IMR-90 (cell line): ENCODE measurements around the gene ZNF532. TPM values are rescaled to one million over a fixed set of nuclear protein-coding genes. Genes with fewer than 3 reads are reported as not detected.

ENCODE experiments used
- ATAC-seq: fragments of 200-7000 bp; cut with Tn5 transposase; 2 replicates; pipeline ENCODE4 v1.9.1; 2020; ENCODE audit warnings: low read depth, mild to moderate bottlenecking, moderate library complexity
- BruUV-seq: library from RNA; stranded (reverse); fragments of 400-500 nt; replicated peaks from 2 replicates; lab custom pipeline; 2021; lab: Mats Ljungman, UMichigan
- CTCF ChIA-PET: fragments of 300-600 bp; formaldehyde crosslinking; extraction: SDS; loops from one replicate; lab custom pipeline; 2021; ENCODE audit warnings: antibody characterized with exemption; lab: Yijun Ruan, JAX
- POLR2A ChIA-PET: fragments of 300-600 bp; sonication (Branson Sonifier 250); formaldehyde crosslinking; loops from one replicate; lab custom pipeline; 2022; ENCODE audit warnings: antibody characterized with exemption; ENCODE audit not compliant: unreplicated experiment; lab: Charles Lee
- DNase-seq: peaks from one replicate; pipeline ENCODE4 v3.0.0; 2013
- H2AFZ ChIP-seq: replicated peaks from 2 replicates; pipeline ENCODE3; 2013; ENCODE audit warnings: low read length, mild to moderate bottlenecking; ENCODE audit not compliant: poor library complexity
- H2AK5ac ChIP-seq: 2 replicates; pipeline ENCODE4 v1.6.1; 2013; ENCODE audit warnings: low read depth, low read length, inconsistent platforms
- H2AK9ac ChIP-seq: replicated peaks from 2 replicates; pipeline ENCODE3; 2013; ENCODE audit warnings: mild to moderate bottlenecking, low read depth, low read length, moderate library complexity; ENCODE audit not compliant: poor library complexity
- H2BK120ac ChIP-seq: 2 replicates; pipeline ENCODE4 v1.6.1; 2013; ENCODE audit warnings: low read depth, low read length, inconsistent platforms
- H2BK15ac ChIP-seq: 3 replicates; pipeline ENCODE4 v1.6.1; 2013; ENCODE audit warnings: low read depth, low read length, inconsistent platforms
- H2BK20ac ChIP-seq: 2 replicates; pipeline ENCODE4 v1.6.1; 2013; ENCODE audit warnings: low read depth, mild to moderate bottlenecking, inconsistent platforms, low read length, moderate library complexity
- H2BK5ac ChIP-seq: 2 replicates; pipeline ENCODE4 v1.6.1; 2013; ENCODE audit warnings: mild to moderate bottlenecking, low read depth, low read length, inconsistent platforms; ENCODE audit not compliant: poor library complexity, severe bottlenecking
- H3K14ac ChIP-seq: replicated peaks from 2 replicates; pipeline ENCODE4 v1.6.1; 2013; ENCODE audit warnings: low read depth, low read length, inconsistent platforms
- H3K18ac ChIP-seq: 2 replicates; pipeline ENCODE4 v1.6.1; 2013; ENCODE audit warnings: low read depth, low read length, control low read depth
- H3K23ac ChIP-seq: 2 replicates; pipeline ENCODE4 v1.6.1; 2013; ENCODE audit warnings: low read depth, low read length, inconsistent platforms
- H3K27ac ChIP-seq: 2 replicates; pipeline ENCODE4 v1.5.1; 2013; ENCODE audit warnings: mild to moderate bottlenecking, control low read depth, low read length; ENCODE audit not compliant: insufficient read depth
- H3K27me3 ChIP-seq: 2 replicates; pipeline ENCODE4 v1.6.1; 2013; ENCODE audit warnings: low read length; ENCODE audit not compliant: control insufficient read depth, insufficient read depth
- H3K36me3 ChIP-seq: 2 replicates; pipeline ENCODE4 v1.6.1; 2013; ENCODE audit warnings: low read length, mixed read lengths; ENCODE audit not compliant: control insufficient read depth, insufficient read depth
- H3K4ac ChIP-seq: 2 replicates; pipeline ENCODE4 v1.6.1; 2013; ENCODE audit warnings: low read depth, low read length, inconsistent platforms
- H3K4me1 ChIP-seq: 2 replicates; pipeline ENCODE4 v1.6.1; 2013; ENCODE audit warnings: low read length, mixed read lengths; ENCODE audit not compliant: control insufficient read depth, insufficient read depth
- H3K4me2 ChIP-seq: 2 replicates; pipeline ENCODE4 v1.6.1; 2013; ENCODE audit warnings: low read depth, mild to moderate bottlenecking, control low read depth, low read length, moderate library complexity
- H3K4me3 ChIP-seq: 2 replicates; pipeline ENCODE4 v1.5.1; 2013; ENCODE audit warnings: low read depth, mild to moderate bottlenecking, control low read depth, low read length, moderate library complexity; ENCODE audit not compliant: insufficient read depth
- H3K56ac ChIP-seq: 2 replicates; pipeline ENCODE4 v1.6.1; 2013; ENCODE audit warnings: low read length, inconsistent platforms; ENCODE audit not compliant: insufficient read depth; ENCODE audit errors: extremely low read depth
- H3K79me1 ChIP-seq, 2 experiments: 2 replicates each; pipeline ENCODE4 v1.6.1; 2013; ENCODE audit warnings: low read length in 2 of 2, inconsistent platforms in 1 of 2, low read depth in 1 of 2
- H3K9ac ChIP-seq: 2 replicates; pipeline ENCODE4 v1.6.1; 2013; ENCODE audit warnings: low read depth, low read length, control low read depth
- H3K9me1 ChIP-seq: 2 replicates; pipeline ENCODE4 v1.6.1; 2013; ENCODE audit warnings: low read length, inconsistent platforms; ENCODE audit not compliant: insufficient read depth
- H3K9me3 ChIP-seq: 2 replicates; pipeline ENCODE4 v1.6.1; 2013; ENCODE audit warnings: low read length; ENCODE audit not compliant: control insufficient read depth, insufficient read depth
- H4K20me1 ChIP-seq: 2 replicates; pipeline ENCODE4 v1.6.1; 2013; ENCODE audit warnings: low read length, inconsistent platforms; ENCODE audit not compliant: insufficient read depth
- H4K5ac ChIP-seq: 2 replicates; pipeline ENCODE4 v1.6.1; 2013; ENCODE audit warnings: mild to moderate bottlenecking, low read depth, low read length, control low read depth
- H4K8ac ChIP-seq, 2 experiments: 2 replicates each; pipeline ENCODE4 v1.6.1; 2013; ENCODE audit warnings: low read depth in 2 of 2, low read length in 2 of 2, control low read depth in 1 of 2, inconsistent platforms in 1 of 2
- H4K91ac ChIP-seq: 2 replicates; pipeline ENCODE4 v1.6.1; 2013; ENCODE audit warnings: low read depth, low read length, inconsistent platforms; ENCODE audit not compliant: insufficient read depth
- BHLHE40 ChIP-seq: fragments of 150-350 bp; IDR thresholded peaks from 2 replicates; pipeline ENCODE4 v1.6.1; 2016; ENCODE audit warnings: mild to moderate bottlenecking, low read depth, low read length
- CEBPB ChIP-seq: IDR thresholded peaks from 2 replicates; pipeline ENCODE4 v1.6.1; 2012; ENCODE audit warnings: low read depth, low read length, improper control_type of control experiment
- CHD1 ChIP-seq: IDR thresholded peaks from 2 replicates; pipeline ENCODE4 v1.6.1; 2012; ENCODE audit warnings: low read depth, low read length, improper control_type of control experiment
- FOS ChIP-seq: fragments of 150-350 bp; IDR thresholded peaks from 2 replicates; pipeline ENCODE4 v1.6.1; 2016; ENCODE audit warnings: low read depth, low read length
- MAFK ChIP-seq: IDR thresholded peaks from 2 replicates; pipeline ENCODE4 v1.6.1; 2012; ENCODE audit warnings: low read depth, low read length, improper control_type of control experiment
- MAZ ChIP-seq: IDR thresholded peaks from 2 replicates; pipeline ENCODE4 v1.6.1; 2012; ENCODE audit warnings: low read depth, mild to moderate bottlenecking, low read length, improper control_type of control experiment, moderate library complexity, borderline replicate concordance
- MXI1 ChIP-seq: IDR thresholded peaks from 2 replicates; pipeline ENCODE4 v1.6.1; 2012; ENCODE audit warnings: low read depth, mild to moderate bottlenecking, low read length, moderate library complexity, borderline replicate concordance
- NFE2L2 ChIP-seq: fragments of 150-350 bp; IDR thresholded peaks from 2 replicates; pipeline ENCODE4 v1.6.1; 2016; ENCODE audit warnings: low read depth, mild to moderate bottlenecking, low read length
- POLR2A ChIP-seq: IDR thresholded peaks from 2 replicates; pipeline ENCODE4 v1.6.1; 2012; ENCODE audit warnings: mild to moderate bottlenecking, low read depth, low read length
- RAD21 ChIP-seq: IDR thresholded peaks from 2 replicates; pipeline ENCODE4 v1.6.1; 2012; ENCODE audit warnings: low read length, improper control_type of control experiment
- RCOR1 ChIP-seq: IDR thresholded peaks from 2 replicates; pipeline ENCODE4 v1.6.1; 2012; ENCODE audit warnings: mild to moderate bottlenecking, low read length, improper control_type of control experiment; ENCODE audit not compliant: insufficient replicate concordance
- RFX5 ChIP-seq: IDR thresholded peaks from 2 replicates; pipeline ENCODE4 v1.8.0; 2012; ENCODE audit warnings: low read depth, mild to moderate bottlenecking, low read length, moderate library complexity
- SMC3 ChIP-seq: fragments of 150-350 bp; IDR thresholded peaks from 2 replicates; pipeline ENCODE4 v1.6.1; 2016; ENCODE audit warnings: low read depth, mild to moderate bottlenecking, antibody characterized with exemption, low read length, moderate library complexity
- USF2 ChIP-seq: fragments of 150-350 bp; IDR thresholded peaks from 2 replicates; pipeline ENCODE4 v1.6.1; 2017; ENCODE audit warnings: mild to moderate bottlenecking, antibody characterized with exemption, low read length, low read depth
- WGBS, 2 experiments: methylation state at CpG; one replicate each; pipeline versions ENCODE4 v1.1.5 to v1.1.7; 2013; ENCODE audit warnings: missing lambda C conversion rate in 2 of 2; ENCODE audit not compliant: insufficient read length in 1 of 2; ENCODE audit errors: extremely low coverage in 2 of 2; 5-methylcytosine and 5-hydroxymethylcytosine counted together
- dilution Hi-C: fragments of 300-500 bp; cut with HindIII; formaldehyde crosslinking; loops from one replicate; pipeline ENCODE4 v1.14.3; 2018; ENCODE audit warnings: low sequenced_read_pairs; ENCODE audit not compliant: unreplicated experiment
- in situ Hi-C: fragments of 300-500 bp; cut with MboI; formaldehyde crosslinking; loops from 3 replicates; pipeline ENCODE4 v1.14.3; 2019; ENCODE audit warnings: low sequenced_read_pairs, inconsistent platforms, mixed read lengths
- intact Hi-C: fragments of 100-400 bp; cut with micrococcal nuclease; formaldehyde crosslinking; loops from 2 replicates; pipeline ENCODE4 v1.10.0; 2022
- polyA plus RNA-seq, 3 experiments: library from polyadenylated mRNA; depleted of rRNA; stranded (reverse); fragments of >200 nt; gene quantifications; 2 replicates each; pipeline ENCODE4 v1.2.3, GENCODE V29; 2012; ENCODE audit warnings: low replicate concordance in 1 of 3
- total RNA-seq: library from RNA; depleted of rRNA; stranded (reverse); fragments of >200 nt; gene quantifications from 2 replicates; pipeline ENCODE4 v1.2.3, GENCODE V29; 2012
- TF ChIP-seq, protein P1 (sequence below): conservative IDR thresholded peaks from 2 replicates; pipeline ENCODE4 v1.5.1; 2012; ENCODE audit warnings: mild to moderate bottlenecking, low read depth, low read length, improper control_type of control experiment
- TF ChIP-seq, protein P2 (sequence below): fragments of 150-350 bp; IDR thresholded peaks from 2 replicates; pipeline ENCODE4 v1.6.1; 2016; ENCODE audit warnings: low read depth, mild to moderate bottlenecking, low read length, moderate library complexity, borderline replicate concordance

Gene ZNF532
- total and polyA plus RNA-seq, 2 of the 4 experiments (the other 2 are of a cell fraction): 29.9 to 45.8 TPM

DNA sequence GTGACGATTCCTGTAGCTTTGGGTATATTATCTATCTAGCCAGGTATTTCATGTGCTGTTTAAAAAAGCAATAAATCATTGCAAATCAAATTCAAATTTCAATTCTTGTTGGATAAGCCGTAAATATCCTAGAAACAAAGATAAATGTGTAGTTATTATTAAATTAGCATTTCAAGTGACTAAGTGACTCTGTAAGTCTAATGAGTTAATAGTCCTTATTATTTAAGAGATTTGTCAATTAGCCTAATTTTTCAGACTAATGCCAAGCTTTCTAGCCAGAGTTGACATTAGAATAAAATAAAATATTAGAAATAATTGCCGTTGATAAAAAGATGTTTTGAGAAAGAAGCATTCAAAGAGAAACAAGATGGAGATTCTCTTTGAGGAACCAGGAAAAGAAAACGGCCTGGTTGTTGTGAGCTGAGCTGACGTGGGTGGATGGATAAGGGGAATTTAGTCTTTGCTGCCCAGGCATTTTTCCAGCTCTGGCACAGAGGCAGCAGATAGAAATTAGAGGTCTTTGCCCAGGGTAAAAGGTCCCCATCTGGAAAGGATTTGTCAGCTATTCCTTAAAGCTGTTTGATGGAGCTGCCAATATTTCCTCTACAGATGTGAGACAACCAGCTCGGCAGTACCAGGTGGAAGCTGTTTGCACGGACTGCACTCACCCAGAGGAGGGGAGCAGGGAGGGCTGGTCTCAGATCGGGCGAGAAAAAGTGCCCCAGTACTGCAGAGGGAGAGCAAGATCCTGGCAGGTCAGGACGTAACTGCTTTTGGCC, 157.7 kb downstream of the ZNF532 start:
- H3K9ac ChIP-seq: no peak overlapping the region
- no peaks in the 10 kb centered on the region for H3K79me1 ChIP-seq
- H2AK5ac ChIP-seq: no peak overlapping the region
- H4K8ac ChIP-seq: no peak overlapping the region
- ChIA-PET CTCF (no interaction called here), POLR2A (no interaction called here)
- TF ChIP-seq RAD21 (no peak), RFX5 (no peak), USF2 (no peak), NFE2L2 (no peak), FOS (no peak), CEBPB (no peak), CHD1 (no peak), MXI1 (no peak), SMC3 (no peak), MAZ (no peak), POLR2A (no peak), RCOR1 (no peak), BHLHE40 (no peak), MAFK (no peak)
- TF ChIP-seq, protein P1, sequence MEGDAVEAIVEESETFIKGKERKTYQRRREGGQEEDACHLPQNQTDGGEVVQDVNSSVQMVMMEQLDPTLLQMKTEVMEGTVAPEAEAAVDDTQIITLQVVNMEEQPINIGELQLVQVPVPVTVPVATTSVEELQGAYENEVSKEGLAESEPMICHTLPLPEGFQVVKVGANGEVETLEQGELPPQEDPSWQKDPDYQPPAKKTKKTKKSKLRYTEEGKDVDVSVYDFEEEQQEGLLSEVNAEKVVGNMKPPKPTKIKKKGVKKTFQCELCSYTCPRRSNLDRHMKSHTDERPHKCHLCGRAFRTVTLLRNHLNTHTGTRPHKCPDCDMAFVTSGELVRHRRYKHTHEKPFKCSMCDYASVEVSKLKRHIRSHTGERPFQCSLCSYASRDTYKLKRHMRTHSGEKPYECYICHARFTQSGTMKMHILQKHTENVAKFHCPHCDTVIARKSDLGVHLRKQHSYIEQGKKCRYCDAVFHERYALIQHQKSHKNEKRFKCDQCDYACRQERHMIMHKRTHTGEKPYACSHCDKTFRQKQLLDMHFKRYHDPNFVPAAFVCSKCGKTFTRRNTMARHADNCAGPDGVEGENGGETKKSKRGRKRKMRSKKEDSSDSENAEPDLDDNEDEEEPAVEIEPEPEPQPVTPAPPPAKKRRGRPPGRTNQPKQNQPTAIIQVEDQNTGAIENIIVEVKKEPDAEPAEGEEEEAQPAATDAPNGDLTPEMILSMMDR: no peak
- TF ChIP-seq, protein P2, sequence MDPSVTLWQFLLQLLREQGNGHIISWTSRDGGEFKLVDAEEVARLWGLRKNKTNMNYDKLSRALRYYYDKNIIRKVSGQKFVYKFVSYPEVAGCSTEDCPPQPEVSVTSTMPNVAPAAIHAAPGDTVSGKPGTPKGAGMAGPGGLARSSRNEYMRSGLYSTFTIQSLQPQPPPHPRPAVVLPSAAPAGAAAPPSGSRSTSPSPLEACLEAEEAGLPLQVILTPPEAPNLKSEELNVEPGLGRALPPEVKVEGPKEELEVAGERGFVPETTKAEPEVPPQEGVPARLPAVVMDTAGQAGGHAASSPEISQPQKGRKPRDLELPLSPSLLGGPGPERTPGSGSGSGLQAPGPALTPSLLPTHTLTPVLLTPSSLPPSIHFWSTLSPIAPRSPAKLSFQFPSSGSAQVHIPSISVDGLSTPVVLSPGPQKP: no peak
- H4K91ac ChIP-seq: no peak overlapping the region
- ATAC-seq (no peak), DNase-seq (no peak)
- no peak overlapping the region for H2BK15ac ChIP-seq
- H2BK5ac ChIP-seq: no peak overlapping the region
- no peaks in the 10 kb centered on the region for H3K27me3 ChIP-seq
- H3K4me1 ChIP-seq: peaks cover 4% of the 10 kb centered on the region; the same call in 1 of the 2 replicates
- no peak overlapping the region for H3K18ac ChIP-seq
- 10% methylated on average over 4 of the region's 10 CpGs; no CpG with 5 or more reads in 1 of the 2 experiments for WGBS, 2 experiments
- H3K56ac ChIP-seq: no peak overlapping the region
- no peak overlapping the region for H3K4me2 ChIP-seq
- BruUV-seq: no TSS peak
- H2AK9ac ChIP-seq: no peak overlapping the region
- no peak overlapping the region for H3K27ac ChIP-seq
- H4K20me1 ChIP-seq: no peaks in the 10 kb centered on the region
- H3K9me1 ChIP-seq: no peaks in the 10 kb centered on the region
- H3K9me3 ChIP-seq: peaks cover 2% of the 10 kb centered on the region
- H2AFZ ChIP-seq: peak overlapping the region; percentile 81
- H3K4ac ChIP-seq: no peak overlapping the region
- intact Hi-C loops: no loop called here
- in situ Hi-C loops: no loop called here
- no peak overlapping the region for H2BK120ac ChIP-seq
- dilution Hi-C loops: no loop called here
- H3K23ac ChIP-seq: no peak overlapping the region
- no peak overlapping the region for H3K4me3 ChIP-seq
- H3K36me3 ChIP-seq: no peaks in the 10 kb centered on the region
- H4K5ac ChIP-seq: no peak overlapping the region
- H3K14ac ChIP-seq: no peak overlapping the region
- no peak overlapping the region for H2BK20ac ChIP-seq
